Stimulated activated CD8-positive, alpha-beta memory T cell treated with anti-CD3 and anti-CD28 coated beads, Interleukin-15, amount 100 ng/mL, for 1 hour (primary cell): ENCODE data around the gene PRKD2.
"Not testable (repeated sequence)": the region's sequence is repeated elsewhere in the genome, so short reads cannot be mapped to it uniquely, and the experiment has no call there.

Experiments
- DNase-seq: peaks from one replicate; pipeline ENCODE4 v3.0.0-alpha.2; 2020; ENCODE audit warnings: low read depth

The PRKD2 gene

GRCh38 chr19:46724468-46724867 is 7.6 kb upstream of the PRKD2 start:
- no peak for DNase-seq

GRCh38 chr19:46723471-46723870 is 6.6 kb upstream of the PRKD2 start:
- DNase-seq, result no peak

GRCh38 chr19:46723023-46723461 is 6.1 kb upstream of the PRKD2 start:
- no peak for DNase-seq

GRCh38 chr19:46722421-46723022 is 5.6 kb upstream of the PRKD2 start:
- DNase-seq, result no peak

- no peak for DNase-seq
Observed at GRCh38 chr19:46722004-46722380, 5.1 kb upstream of the PRKD2 start.

GRCh38 chr19:46721269-46722003 is 4.5 kb upstream of the PRKD2 start:
- DNase-seq, result no peak

- no peak for DNase-seq
Observed at GRCh38 chr19:46720503-46721239, 3.8 kb upstream of the PRKD2 start.

GRCh38 chr19:46719629-46720502 is 3.0 kb upstream of the PRKD2 start:
- no peak for DNase-seq

- DNase-seq, result no peak
Observed at GRCh38 chr19:46718934-46719622, 2.2 kb upstream of the PRKD2 start.

- no peak for DNase-seq
Observed at GRCh38 chr19:46718157-46718933, 1.4 kb upstream of the PRKD2 start.

GRCh38 chr19:46717716-46718143 is 816 bp upstream of the PRKD2 start:
- DNase-seq, result no peak

GRCh38 chr19:46716672-46717033 is 261 bp downstream of the PRKD2 start:
- no peak for DNase-seq

GRCh38 chr19:46715975-46716671 is 791 bp downstream of the PRKD2 start:
- no peak for DNase-seq

- DNase-seq, result no peak
Observed at GRCh38 chr19:46715620-46715974, 1.3 kb downstream of the PRKD2 start.

GRCh38 chr19:46714444-46715106 is 2.3 kb downstream of the PRKD2 start:
- DNase-seq, result peak; percentile 41

- DNase-seq, result peak; percentile 58
Observed at GRCh38 chr19:46713781-46714443, 3.0 kb downstream of the PRKD2 start.

- not testable (repeated sequence) for DNase-seq
Observed at GRCh38 chr19:46712768-46713338, 4.1 kb downstream of the PRKD2 start.

GRCh38 chr19:46710687-46711086 is 6.2 kb downstream of the PRKD2 start:
- no peak for DNase-seq
